Skeletal muscle satellite cell (primary cell): Measurements from ENCODE around the gene COL20A1.

Source experiments
- H3K27me3 ChIP-seq: 2 replicates; pipeline ENCODE4 v1.7.0; 2013; ENCODE audit warnings: low read length; ENCODE audit not compliant: control insufficient read depth, insufficient read depth
- H3K36me3 ChIP-seq: 2 replicates; pipeline ENCODE4 v1.7.0; 2013; ENCODE audit warnings: mild to moderate bottlenecking, control low read depth, low read length; ENCODE audit not compliant: insufficient read depth
- H3K4me1 ChIP-seq: 2 replicates; pipeline ENCODE4 v1.7.0; 2013; ENCODE audit warnings: low read length; ENCODE audit not compliant: control insufficient read depth, insufficient read depth
- H3K4me2 ChIP-seq: 2 replicates; pipeline ENCODE4 v1.7.0; 2013; ENCODE audit warnings: mild to moderate bottlenecking, low read length
- H3K4me3 ChIP-seq: 2 replicates; pipeline ENCODE4 v1.7.0; 2013; ENCODE audit warnings: low read length
- H3K9ac ChIP-seq: 2 replicates; pipeline ENCODE4 v1.7.0; 2013; ENCODE audit warnings: mild to moderate bottlenecking, low read depth, low read length, moderate library complexity
- H3K9me3 ChIP-seq: replicated peaks from 2 replicates; pipeline ENCODE4 v1.7.0; 2013; ENCODE audit warnings: mild to moderate bottlenecking, control low read depth, low read length

COL20A1 gene

DNA sequence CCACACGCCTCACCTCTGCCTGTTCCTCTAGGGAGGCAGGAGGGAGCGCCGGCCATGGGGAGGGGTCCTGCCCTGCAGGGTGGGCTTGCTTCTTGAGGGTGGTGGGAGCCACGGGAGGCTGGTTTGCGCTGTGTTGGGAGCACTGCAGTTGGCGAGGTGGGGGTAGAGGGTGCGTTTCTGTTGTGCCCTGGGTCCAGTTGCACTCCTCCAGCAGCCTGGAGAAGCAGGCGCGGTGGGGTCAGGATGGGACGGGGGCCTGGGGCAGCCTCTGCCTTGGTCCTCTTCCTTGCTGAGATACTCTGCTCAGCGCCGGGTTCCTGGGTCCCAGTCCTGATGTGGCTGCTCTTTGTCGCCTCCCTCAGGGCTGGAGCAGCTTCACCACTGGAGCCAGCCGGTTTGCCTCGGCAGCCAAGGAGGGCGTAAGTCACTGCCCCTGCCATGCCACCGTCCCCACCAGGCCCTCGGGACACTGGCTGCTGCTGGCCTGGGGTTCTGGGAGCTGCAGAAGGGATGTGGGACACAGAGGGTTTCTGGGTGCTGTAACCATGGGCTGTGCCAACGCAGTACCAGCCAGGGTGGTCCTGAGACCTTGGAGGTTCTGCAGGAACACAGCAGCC is 11.9 kb upstream of the COL20A1 start:
- Histone ChIP-seq H3K4me3 (no peak overlapping the region), H3K36me3 (peaks cover 94% of the 10 kb centered on the region), H3K9ac (no peak overlapping the region), H3K9me3 (no peaks in the 10 kb centered on the region), H3K27me3 (no peaks in the 10 kb centered on the region), H3K4me2 (no peak overlapping the region), H3K4me1 (no peaks in the 10 kb centered on the region)

DNA sequence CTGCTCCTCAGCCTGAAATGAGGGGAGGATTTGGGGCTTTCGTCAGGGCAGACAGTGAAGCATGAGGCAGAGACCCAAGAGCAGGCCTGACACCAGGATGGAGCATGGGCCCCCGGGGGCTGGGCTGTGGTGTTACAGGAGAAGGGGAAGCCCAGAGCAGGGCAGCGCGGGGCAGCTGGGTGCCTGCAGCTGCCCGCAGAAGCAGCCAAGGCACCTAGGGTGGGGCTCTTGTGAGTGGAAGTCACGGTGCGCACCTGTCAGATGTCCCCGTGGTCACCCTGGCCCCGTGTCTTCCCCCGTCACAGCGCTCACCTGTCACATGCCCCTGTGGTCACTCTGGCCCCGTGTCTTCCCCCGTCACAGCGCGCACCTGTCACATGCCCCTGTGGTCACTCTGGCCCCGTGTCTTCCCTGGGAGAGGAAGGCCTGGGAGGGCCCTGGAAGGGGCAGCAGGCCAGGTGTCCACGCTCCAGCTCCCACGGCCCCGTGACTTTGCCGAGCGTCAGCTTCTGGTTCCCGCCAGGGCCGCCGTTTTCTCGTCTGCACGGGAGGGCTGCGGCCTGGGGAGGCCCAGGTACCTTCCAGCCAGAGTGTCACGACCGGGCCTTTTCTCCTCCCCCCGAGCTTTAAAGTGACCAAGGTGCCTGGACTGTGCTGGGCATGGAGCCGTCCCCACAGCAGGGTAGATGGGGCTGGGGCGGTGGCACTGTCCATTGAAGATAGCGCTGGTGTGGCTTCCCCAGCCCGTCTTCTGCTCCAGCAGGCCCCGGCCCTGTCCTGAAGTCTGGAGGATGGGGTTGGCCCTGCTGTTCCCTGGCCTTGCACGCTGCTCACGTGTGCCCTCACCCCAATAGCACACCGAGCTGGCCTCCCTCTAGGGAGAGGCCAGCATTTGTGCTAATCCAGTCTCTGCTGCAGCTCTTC is 11.0 kb upstream of the COL20A1 start:
- peaks cover 91% of the 10 kb centered on the region for H3K36me3 ChIP-seq

DNA sequence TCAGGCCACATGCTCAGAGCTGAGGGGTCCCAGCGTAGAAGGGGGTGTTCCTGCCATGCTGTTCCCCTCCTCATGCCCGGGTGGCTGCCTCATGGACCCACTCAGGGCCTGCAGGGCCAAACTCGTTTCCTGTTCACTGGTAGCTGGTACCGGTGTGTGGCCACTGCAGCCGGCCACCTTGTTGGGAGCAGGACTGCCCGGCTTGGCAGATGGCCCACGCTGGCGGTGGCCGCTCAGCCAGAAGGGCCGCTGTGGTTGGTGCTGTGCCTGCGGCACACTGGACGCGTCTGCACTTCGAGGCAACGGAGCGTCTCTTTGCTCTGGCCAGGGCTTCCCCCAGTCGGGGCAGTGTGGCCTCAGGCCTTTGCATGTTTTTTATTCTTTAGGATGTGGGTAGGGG is 10.0 kb upstream of the COL20A1 start:
- Histone ChIP-seq H3K9ac (no peak overlapping the region), H3K4me1 (no peaks in the 10 kb centered on the region), H3K9me3 (no peaks in the 10 kb centered on the region), H3K4me3 (no peak overlapping the region), H3K4me2 (no peak overlapping the region), H3K27me3 (no peaks in the 10 kb centered on the region), H3K36me3 (peaks cover 89% of the 10 kb centered on the region)

More for the DNA sequence above, 11.0 kb upstream of the COL20A1 start:
- Histone ChIP-seq H3K27me3 (no peaks in the 10 kb centered on the region), H3K4me1 (no peaks in the 10 kb centered on the region), H3K9ac (no peak overlapping the region), H3K4me2 (no peak overlapping the region), H3K9me3 (no peaks in the 10 kb centered on the region), H3K4me3 (no peak overlapping the region)

DNA sequence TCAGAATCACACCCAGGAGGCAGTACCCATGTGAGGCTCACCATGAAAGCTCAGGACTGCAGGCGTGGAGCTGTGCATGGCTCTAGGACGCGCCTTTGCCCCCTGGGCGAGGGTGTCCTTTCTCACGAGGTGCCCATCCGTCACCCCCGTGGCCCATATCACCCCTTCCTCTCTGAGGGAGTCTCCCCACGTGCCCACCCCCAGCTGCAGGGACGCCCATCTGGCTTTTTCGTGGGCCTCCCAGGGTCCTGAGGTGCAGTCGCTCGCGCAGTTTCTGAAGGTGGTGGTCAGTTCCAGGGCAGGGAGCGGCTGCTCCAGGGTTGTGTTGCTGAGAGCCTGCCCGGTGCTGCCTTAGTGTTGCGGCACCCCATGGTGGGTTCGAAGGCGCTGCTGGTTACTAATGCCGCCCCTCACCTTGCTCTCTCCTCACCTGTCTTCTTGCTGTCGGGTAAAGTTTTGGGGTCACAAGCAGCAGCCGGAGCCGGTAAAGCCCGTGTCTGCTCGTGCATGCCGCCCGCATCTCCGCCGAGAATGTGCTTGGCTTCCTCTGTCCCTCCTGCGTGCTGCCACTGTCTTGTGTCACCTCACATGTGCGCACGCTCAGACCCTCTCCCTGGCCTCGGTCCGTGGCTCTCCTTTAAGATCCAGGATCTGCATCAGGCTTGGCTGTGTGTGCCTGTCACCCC is 9.4 kb upstream of the COL20A1 start:
- H3K36me3 ChIP-seq = peaks cover 89% of the 10 kb centered on the region

DNA sequence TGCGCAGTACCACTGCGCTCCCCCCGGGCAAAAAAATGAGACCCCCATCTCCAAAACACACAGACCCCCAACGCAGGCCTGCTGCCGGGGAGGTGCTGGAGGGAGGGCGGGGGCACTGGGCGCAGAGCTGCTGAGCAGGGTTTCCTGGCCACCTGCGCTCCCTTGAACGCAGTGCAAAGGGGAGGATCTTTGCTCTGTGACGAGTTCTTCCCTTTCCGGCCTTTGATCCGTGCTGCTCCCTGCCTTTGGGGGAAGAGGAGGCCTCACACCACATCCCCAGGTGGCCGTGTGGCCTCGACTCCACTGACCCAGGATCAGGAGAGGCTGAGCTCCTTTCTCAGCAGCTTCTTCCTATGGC is 8.9 kb upstream of the COL20A1 start:
- Histone ChIP-seq H3K27me3 (no peaks in the 10 kb centered on the region), H3K9ac (no peak overlapping the region), H3K4me3 (no peak overlapping the region), H3K36me3 (peaks cover 89% of the 10 kb centered on the region), H3K4me2 (no peak overlapping the region), H3K9me3 (no peaks in the 10 kb centered on the region), H3K4me1 (no peaks in the 10 kb centered on the region)

More for the DNA sequence above, 9.4 kb upstream of the COL20A1 start:
- Histone ChIP-seq H3K4me1 (no peaks in the 10 kb centered on the region), H3K4me3 (no peak overlapping the region), H3K9ac (no peak overlapping the region), H3K9me3 (no peaks in the 10 kb centered on the region), H3K27me3 (no peaks in the 10 kb centered on the region), H3K4me2 (no peak overlapping the region)

DNA sequence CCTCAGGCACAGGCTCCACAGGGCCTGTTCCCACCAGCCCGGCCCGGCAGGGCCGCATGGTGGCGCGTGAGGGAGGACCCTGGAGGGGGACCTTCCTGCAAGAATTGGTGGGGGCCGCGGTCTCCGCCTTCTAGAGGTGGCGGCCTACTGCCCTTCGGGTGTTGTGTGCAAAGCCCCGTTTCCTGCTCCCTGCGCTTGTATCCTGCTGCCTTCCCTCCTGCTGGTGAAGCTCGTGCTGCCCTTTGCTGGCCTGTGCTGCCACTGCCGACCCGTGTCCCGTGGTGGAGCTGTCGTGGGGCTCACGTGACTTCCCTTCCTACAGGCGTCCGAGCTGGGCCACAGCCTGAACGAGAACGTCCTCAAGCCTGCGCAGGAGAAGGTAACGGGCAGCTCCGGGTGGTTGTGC is 8.4 kb upstream of the COL20A1 start:
- Histone ChIP-seq H3K4me3 (no peak overlapping the region), H3K27me3 (no peaks in the 10 kb centered on the region), H3K9ac (no peak overlapping the region), H3K9me3 (no peaks in the 10 kb centered on the region), H3K4me1 (no peaks in the 10 kb centered on the region), H3K36me3 (peaks cover 89% of the 10 kb centered on the region), H3K4me2 (no peak overlapping the region)

DNA sequence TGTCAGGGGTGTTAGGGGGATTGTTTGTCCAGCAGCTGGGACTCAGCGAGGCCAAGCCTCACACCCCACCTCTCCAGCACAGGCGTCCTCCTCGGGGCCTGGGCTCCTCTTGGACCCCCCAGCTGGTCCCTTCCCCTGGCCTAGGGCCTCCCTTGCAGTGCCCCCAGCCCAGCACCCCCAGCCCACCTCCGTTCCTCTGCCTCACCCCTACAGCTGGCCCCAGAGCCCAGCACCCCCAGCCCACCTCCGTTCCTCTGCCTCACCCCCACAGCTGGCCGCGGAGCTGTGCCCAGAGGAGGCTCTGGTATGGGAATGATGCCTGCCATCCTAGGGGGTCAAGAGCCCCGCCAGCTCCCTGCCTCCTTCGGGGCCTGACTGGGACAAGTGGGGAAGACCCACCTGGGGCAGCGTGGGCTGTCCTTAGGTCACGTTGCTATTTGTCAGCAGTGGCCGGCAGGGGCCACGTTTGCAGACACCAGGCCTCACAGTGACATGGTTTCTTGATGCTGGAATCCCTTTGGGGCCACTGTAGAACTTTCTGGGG is 7.9 kb upstream of the COL20A1 start:
- Histone ChIP-seq H3K36me3 (peaks cover 88% of the 10 kb centered on the region), H3K4me3 (no peak overlapping the region), H3K9ac (no peak overlapping the region)

DNA sequence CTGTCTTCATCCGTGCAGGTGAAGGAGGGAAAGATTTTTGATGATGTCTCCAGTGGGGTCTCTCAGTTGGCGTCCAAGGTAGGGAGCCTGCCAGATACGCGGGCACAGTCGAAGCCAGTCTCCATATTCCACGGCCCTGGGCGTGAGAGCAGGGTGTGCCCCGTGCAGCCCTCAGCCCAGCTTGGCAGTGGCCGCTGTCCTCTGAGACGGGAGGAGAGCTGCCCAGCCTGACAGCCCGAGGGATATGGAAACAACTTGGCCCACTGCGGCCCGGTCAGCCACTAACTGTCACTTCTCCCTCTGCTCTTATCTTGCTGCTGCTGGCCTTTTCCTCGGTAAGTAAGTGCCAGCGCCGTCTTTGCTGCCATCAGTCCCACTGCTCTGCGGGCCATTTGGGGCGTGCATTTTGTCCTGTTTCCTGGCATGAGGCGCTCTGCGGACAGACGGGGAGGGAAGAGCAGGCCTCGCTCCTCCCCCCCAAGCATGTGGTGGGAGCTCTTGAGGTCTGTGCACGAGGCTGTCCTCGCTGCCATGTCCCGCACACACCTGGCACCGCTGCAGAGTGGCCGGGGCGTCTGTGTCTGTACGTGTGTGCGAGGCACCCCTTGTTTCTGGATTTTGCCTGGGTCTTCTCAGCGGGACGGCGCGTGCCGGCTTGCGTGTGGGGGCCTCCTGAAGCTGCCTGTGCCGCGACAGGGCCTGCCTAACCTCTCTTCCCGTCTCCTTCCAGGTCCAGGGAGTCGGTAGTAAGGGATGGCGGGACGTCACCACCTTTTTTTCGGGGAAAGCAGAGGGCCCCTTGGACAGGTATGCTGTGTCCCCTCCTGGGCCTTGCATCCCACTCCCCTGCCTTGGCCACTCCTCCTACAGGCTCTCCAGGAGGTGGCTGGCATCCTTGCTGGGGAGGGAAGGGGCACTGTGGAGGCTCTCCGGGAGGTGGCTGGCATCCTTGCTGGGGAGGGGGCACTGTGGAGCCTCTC is 7.1 kb upstream of the COL20A1 start:
- Histone ChIP-seq H3K9me3 (no peaks in the 10 kb centered on the region), H3K9ac (no peak overlapping the region), H3K4me2 (no peak overlapping the region), H3K4me3 (no peak overlapping the region), H3K27me3 (no peaks in the 10 kb centered on the region), H3K4me1 (peaks cover 4% of the 10 kb centered on the region), H3K36me3 (peaks cover 79% of the 10 kb centered on the region)

More for the DNA sequence above, 7.9 kb upstream of the COL20A1 start:
- H3K4me1 ChIP-seq = no peaks in the 10 kb centered on the region
- no peak overlapping the region for H3K4me2 ChIP-seq
- no peaks in the 10 kb centered on the region for H3K9me3 ChIP-seq
- H3K27me3 ChIP-seq = no peaks in the 10 kb centered on the region

DNA sequence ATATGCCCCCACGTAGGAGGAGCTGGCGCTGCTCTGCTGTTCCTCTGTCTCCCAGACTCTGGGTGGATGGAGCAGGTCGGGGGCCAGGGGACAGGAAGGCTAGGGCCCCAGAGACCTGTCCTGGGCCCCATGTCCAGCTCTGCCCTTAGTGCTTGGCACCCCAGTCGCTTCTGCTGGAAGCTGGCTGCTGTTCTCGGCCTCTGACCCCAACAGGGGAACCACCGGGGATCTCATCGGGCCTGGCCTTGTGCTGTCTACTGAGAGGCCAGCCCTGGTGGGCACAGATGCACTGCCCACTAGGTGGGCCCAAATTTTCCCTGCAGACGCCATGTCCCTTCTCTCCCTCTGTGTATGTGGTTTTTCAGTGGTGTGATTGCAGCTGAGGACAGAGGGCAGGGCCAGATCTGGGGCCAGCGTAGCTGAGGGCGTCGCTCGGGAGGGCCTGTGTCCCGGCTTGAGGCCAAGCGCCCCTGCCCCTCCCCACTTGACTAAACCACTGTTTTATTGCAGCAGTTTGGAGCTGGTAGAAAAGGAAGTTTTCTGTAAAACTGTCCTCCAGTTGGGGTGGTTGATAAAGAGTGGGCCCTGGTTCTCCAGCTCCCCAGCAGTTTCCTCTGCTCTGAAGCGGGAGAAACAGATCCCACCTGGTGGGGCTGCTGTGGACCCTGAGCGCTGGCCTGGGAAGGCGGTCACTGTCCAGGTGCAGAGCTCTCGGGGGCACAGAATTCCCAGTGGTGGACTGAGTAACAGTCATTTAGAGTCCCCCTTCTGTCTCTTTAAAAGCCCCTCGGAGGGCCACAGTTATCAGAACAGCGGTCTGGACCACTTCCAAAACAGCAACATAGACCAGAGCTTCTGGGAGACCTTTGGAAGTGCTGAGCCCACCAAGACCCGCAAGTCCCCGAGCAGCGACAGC is 5.9 kb upstream of the COL20A1 start:
- Histone ChIP-seq H3K9me3 (no peaks in the 10 kb centered on the region), H3K9ac (no peak overlapping the region), H3K36me3 (peaks cover 70% of the 10 kb centered on the region), H3K4me1 (peaks cover 6% of the 10 kb centered on the region), H3K27me3 (no peaks in the 10 kb centered on the region), H3K4me3 (no peak overlapping the region), H3K4me2 (no peak overlapping the region)
